HepG2 (cell line): ENCODE data around the gene ANKRD55.

Experiments used
- CREM ChIP-seq, 2 experiments: sonication (generic) in 1 of 2; formaldehyde crosslinking in 1 of 2; IDR thresholded peaks; 2 replicates each; pipeline versions ENCODE4 v1.4.0 to v1.6.1; 2016 to 2020; ENCODE audit warnings: antibody characterized with exemption in 1 of 2, mild to moderate bottlenecking in 1 of 2, missing genetic modification reagents in 1 of 2
- ELF1 ChIP-seq: sonication (generic); formaldehyde crosslinking; IDR thresholded peaks from 2 replicates; pipeline ENCODE4 v1.4.0; 2020; ENCODE audit warnings: missing genetic modification reagents
- EZH2 ChIP-seq: conservative IDR thresholded peaks from 2 replicates; pipeline ENCODE4 v1.6.1; 2012; ENCODE audit warnings: mild to moderate bottlenecking, low read depth, low read length, moderate library complexity
- HIC2 ChIP-seq: sonication (generic); formaldehyde crosslinking; IDR thresholded peaks from 2 replicates; pipeline ENCODE4 v1.9.0; 2022; ENCODE audit warnings: low read depth, missing genetic modification reagents
- POLR2A ChIP-seq, 2 experiments: IDR thresholded peaks; 2 replicates each; pipeline ENCODE4 v1.6.1; 2011; ENCODE audit warnings: low read depth in 2 of 2, low read length in 2 of 2, mild to moderate bottlenecking in 1 of 2, moderate library complexity in 1 of 2; ENCODE audit not compliant: insufficient read depth in 1 of 2
- SIN3A ChIP-seq: IDR thresholded peaks from 2 replicates; pipeline ENCODE4 v1.6.1; 2011; ENCODE audit warnings: low read depth, mild to moderate bottlenecking, control low read depth, low read length, borderline replicate concordance
- ZBTB14 ChIP-seq: sonication (generic); formaldehyde crosslinking; IDR thresholded peaks from 2 replicates; pipeline ENCODE4 v1.4.0; 2020; ENCODE audit warnings: missing genetic modification reagents
- ZBTB49 ChIP-seq: sonication (generic); formaldehyde crosslinking; IDR thresholded peaks from 2 replicates; pipeline ENCODE4 v1.4.0; 2020; ENCODE audit warnings: missing genetic modification reagents, borderline replicate concordance
- ZNF256 ChIP-seq: sonication (generic); formaldehyde crosslinking; conservative IDR thresholded peaks from 2 replicates; pipeline ENCODE4 v1.4.0; 2020; ENCODE audit warnings: missing genetic modification reagents
- ZNF430 ChIP-seq: sonication (generic); formaldehyde crosslinking; IDR thresholded peaks from 2 replicates; pipeline ENCODE4 v1.9.0; 2021; ENCODE audit warnings: mild to moderate bottlenecking, missing genetic modification reagents

GRCh38 chr5:56232538-56232937, 592 bp downstream of the ANKRD55 start:
- TF ChIP-seq ZNF430 (CRISPR knock-in tag), result no peak
- no peak for TF ChIP-seq EZH2
- no peak for TF ChIP-seq ZBTB49 (CRISPR knock-in tag)
- TF ChIP-seq SIN3A, result no peak
- no peak for TF ChIP-seq ZBTB14 (CRISPR knock-in tag)
- TF ChIP-seq ELF1 (CRISPR knock-in tag), result no peak
- TF ChIP-seq HIC2 (CRISPR knock-in tag), result no peak
- TF ChIP-seq POLR2A (IDR thresholded peaks at IDR 0.05; ENCODE audit: insufficient read depth in 1 of 2, low read depth in 2 of 2, low read length in 2 of 2), result no peak
- no peak for TF ChIP-seq ZNF256 (CRISPR knock-in tag)
- no peak for TF ChIP-seq CREM (IDR thresholded peaks at IDR 0.05)
- TF ChIP-seq CREM (CRISPR knock-in tag; IDR thresholded peaks at IDR 0.05), result no peak
